ENCODE data around the gene CSNK2A1. TPM values are rescaled to one million over a fixed set of nuclear protein-coding genes. Genes with fewer than 3 reads are reported as not detected.

CSNK2A1 gene
- total and polyA plus RNA-seq, 2 donors from 2014 or later, result 39.7 to 100 TPM

DNA sequence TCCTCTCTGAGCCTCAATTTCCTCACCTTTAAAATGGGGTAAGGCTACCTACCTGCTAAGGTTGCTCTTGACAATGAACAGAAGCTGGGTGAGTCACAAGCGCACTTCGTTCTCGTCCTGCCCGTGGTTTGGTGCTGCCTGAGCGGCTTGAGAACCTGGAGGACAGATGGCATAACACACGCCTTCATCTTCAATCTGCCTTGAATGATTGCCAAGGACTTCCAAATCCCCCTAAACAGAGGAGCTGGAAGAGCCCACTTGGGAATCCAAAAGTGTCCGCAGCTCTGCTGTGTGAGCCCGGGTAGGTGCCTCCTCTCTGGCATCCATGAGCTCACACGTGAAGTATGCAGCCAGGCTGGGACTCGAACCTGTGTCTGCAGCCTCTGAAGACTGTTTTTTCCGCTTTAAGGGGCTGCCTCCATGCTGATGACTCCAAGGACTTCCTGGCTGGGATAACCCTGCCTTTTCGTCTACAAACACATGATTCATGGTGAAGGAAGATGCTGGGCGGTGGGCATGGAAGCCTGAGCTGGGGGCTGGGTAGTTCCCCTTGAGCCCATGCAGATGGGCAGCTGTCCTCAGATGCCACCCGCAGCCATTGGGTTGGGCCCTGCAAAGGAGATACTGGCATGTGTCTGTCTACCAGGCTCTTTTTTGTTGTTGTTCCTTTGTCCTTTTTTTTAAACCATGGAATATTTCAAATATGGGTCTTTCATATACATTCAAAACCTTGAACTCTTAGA lies 25.3 kb upstream of the CSNK2A1 start:
- Histone ChIP-seq H3K4me3 (ENCODE audit: low read length in 3 of 3) (no peak overlapping the region), H3K9me3 (ENCODE audit: control insufficient read depth in 2 of 3, insufficient read depth in 1 of 3, low read length in 3 of 3) (no peaks in the 10 kb centered on the region), H3K9ac (ENCODE audit: low read length in 3 of 3) (no peak overlapping the region), H3K4me1 (ENCODE audit: control insufficient read depth in 2 of 3, insufficient read depth in 2 of 3, low read depth in 1 of 3, low read length in 3 of 3) (peaks cover 0 to 5% (median 0%) of the 10 kb centered on the region in 3 donors), H3K27me3 (ENCODE audit: control insufficient read depth, insufficient read depth, low read length) (no peaks in the 10 kb centered on the region), H3K36me3 (ENCODE audit: control insufficient read depth in 2 of 3, insufficient read depth in 3 of 3, low read length in 3 of 3) (no peaks in the 10 kb centered on the region), H3K27ac (ENCODE audit: low read depth in 2 of 2, low read length in 2 of 2) (no peak overlapping the region)
- intact Hi-C loops (cut with DNase I), result loop anchor here (10.0 kb wide), 2 partner anchors 76 to 166 kb away; no protein-coding TSS in a partner anchor
- TF ChIP-seq, protein P1, sequence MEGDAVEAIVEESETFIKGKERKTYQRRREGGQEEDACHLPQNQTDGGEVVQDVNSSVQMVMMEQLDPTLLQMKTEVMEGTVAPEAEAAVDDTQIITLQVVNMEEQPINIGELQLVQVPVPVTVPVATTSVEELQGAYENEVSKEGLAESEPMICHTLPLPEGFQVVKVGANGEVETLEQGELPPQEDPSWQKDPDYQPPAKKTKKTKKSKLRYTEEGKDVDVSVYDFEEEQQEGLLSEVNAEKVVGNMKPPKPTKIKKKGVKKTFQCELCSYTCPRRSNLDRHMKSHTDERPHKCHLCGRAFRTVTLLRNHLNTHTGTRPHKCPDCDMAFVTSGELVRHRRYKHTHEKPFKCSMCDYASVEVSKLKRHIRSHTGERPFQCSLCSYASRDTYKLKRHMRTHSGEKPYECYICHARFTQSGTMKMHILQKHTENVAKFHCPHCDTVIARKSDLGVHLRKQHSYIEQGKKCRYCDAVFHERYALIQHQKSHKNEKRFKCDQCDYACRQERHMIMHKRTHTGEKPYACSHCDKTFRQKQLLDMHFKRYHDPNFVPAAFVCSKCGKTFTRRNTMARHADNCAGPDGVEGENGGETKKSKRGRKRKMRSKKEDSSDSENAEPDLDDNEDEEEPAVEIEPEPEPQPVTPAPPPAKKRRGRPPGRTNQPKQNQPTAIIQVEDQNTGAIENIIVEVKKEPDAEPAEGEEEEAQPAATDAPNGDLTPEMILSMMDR (IDR thresholded peaks at IDR 0.05; ENCODE audit: borderline replicate concordance, extremely low read depth, insufficient read depth), result no peak
- no peak for DNase-seq
- no peak for FAIRE-seq

DNA sequence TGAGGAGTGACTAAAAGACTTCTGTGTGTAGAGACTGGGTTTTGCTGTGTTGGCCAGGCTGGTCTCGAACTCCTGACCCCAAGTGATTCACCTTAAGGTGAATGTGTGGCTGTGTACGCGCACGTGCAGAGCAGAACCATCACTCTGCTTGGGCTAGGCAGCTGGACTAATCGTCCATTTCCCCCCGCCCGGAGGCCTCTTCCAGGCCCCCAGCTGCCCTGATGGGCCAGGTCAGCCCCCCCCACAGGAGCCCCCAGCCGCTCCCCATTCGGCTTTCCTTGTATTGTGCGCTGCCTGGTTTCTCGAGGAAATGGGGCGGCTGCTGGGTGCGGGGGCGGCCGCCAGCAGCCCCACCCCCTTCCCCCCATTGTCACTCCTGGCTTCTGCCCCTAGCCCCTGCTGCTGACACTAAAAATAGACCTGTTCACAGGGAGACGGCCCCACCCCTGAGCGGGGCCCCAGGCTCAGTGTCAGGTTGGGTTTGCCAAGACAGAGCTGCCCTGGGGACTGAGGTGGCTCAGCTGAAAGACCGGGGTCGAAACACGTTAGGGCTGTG lies 24.6 kb upstream of the CSNK2A1 start:
- Histone ChIP-seq H3K9me3 (ENCODE audit: control insufficient read depth in 2 of 3, insufficient read depth in 1 of 3, low read length in 3 of 3) (no peaks in the 10 kb centered on the region), H3K4me1 (ENCODE audit: control insufficient read depth in 2 of 3, insufficient read depth in 2 of 3, low read depth in 1 of 3, low read length in 3 of 3) (no peaks in the 10 kb centered on the region), H3K36me3 (ENCODE audit: control insufficient read depth in 2 of 3, insufficient read depth in 3 of 3, low read length in 3 of 3) (no peaks in the 10 kb centered on the region), H3K27ac (ENCODE audit: low read depth in 2 of 2, low read length in 2 of 2) (no peak overlapping the region), H3K27me3 (ENCODE audit: control insufficient read depth, insufficient read depth, low read length) (no peaks in the 10 kb centered on the region), H3K4me3 (ENCODE audit: low read length in 3 of 3) (no peak overlapping the region), H3K9ac (ENCODE audit: low read length in 3 of 3) (no peak overlapping the region)
- no peak for FAIRE-seq
- intact Hi-C loops (cut with DNase I), result loop anchor here (10.0 kb wide), 2 partner anchors 77 to 167 kb away; no protein-coding TSS in a partner anchor
- no peak for DNase-seq
- TF ChIP-seq, protein P1 (IDR thresholded peaks at IDR 0.05; ENCODE audit: borderline replicate concordance, extremely low read depth, insufficient read depth), result no peak

DNA sequence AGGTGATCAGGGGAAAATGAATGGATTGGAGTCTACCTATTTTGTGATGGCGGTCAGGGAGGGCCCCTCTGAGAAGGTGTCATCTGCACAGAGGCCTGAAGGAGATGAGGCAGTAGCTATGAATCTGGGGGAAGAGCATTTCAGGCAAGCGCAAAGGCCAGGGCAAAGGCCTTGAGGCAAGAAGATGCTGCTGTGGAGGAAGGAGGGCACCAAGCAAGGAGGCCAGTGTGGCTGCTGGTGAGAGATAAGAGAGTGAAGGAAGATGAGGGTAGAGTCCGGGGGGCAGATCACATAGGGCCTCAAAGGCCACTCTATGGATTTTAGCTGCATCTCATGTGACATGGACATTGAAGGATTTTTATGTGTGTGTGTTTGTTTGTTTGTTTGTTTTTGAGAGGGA lies 20.6 kb upstream of the CSNK2A1 start:
- intact Hi-C loops (cut with DNase I), result loop anchor here (10.0 kb wide), 2 partner anchors 81 to 171 kb away; no protein-coding TSS in a partner anchor
- no peaks in the 10 kb centered on the region for H3K9me3 ChIP-seq (ENCODE audit: control insufficient read depth in 2 of 3, insufficient read depth in 1 of 3, low read length in 3 of 3)
- no peak overlapping the region for H3K27ac ChIP-seq (ENCODE audit: low read depth in 2 of 2, low read length in 2 of 2)
- DNase-seq, result no peak
- FAIRE-seq, result no peak
- no peaks in the 10 kb centered on the region for H3K4me1 ChIP-seq (ENCODE audit: control insufficient read depth in 2 of 3, insufficient read depth in 2 of 3, low read depth in 1 of 3, low read length in 3 of 3)
- no peak overlapping the region for H3K4me3 ChIP-seq (ENCODE audit: low read length in 3 of 3)
- TF ChIP-seq, protein P1 (IDR thresholded peaks at IDR 0.05; ENCODE audit: borderline replicate concordance, extremely low read depth, insufficient read depth), result no peak
- H3K27me3 ChIP-seq (ENCODE audit: control insufficient read depth, insufficient read depth, low read length), result no peaks in the 10 kb centered on the region
- H3K36me3 ChIP-seq (ENCODE audit: control insufficient read depth in 2 of 3, insufficient read depth in 3 of 3, low read length in 3 of 3), result no peaks in the 10 kb centered on the region
- H3K9ac ChIP-seq (ENCODE audit: low read length in 3 of 3), result no peak overlapping the region

All from kidney (tissue), 14 donors.